HG02870 (cell line): ENCODE data around the gene A2M.

Experiments used
- ATAC-seq: cut with Tn5 transposase; IDR thresholded peaks from one replicate; pipeline ENCODE4 v1.9.1; 2021; ENCODE audit warnings: mild to moderate bottlenecking, moderate library complexity; ENCODE audit not compliant: unreplicated experiment

The A2M gene

GRCh38 chr12:9099552-9100190, 16.0 kb downstream of the A2M start:
- no peak for ATAC-seq

- ATAC-seq, result no peak
These were observed 17.2 kb downstream of the A2M start for GRCh38 chr12:9098463-9099026.

GRCh38 chr12:9098115-9098452, 17.6 kb downstream of the A2M start:
- ATAC-seq, result no peak

GRCh38 chr12:9096563-9097176, 19.0 kb downstream of the A2M start:
- ATAC-seq, result no peak

GRCh38 chr12:9095322-9095721, 20.4 kb downstream of the A2M start:
- ATAC-seq, result no peak

GRCh38 chr12:9094512-9095206, 21.1 kb downstream of the A2M start:
- no peak for ATAC-seq

GRCh38 chr12:9091891-9092598, 23.7 kb downstream of the A2M start:
- no peak for ATAC-seq

- ATAC-seq, result no peak
These were observed 25.5 kb downstream of the A2M start for GRCh38 chr12:9090220-9090619.

- ATAC-seq, result no peak
These were observed 28.5 kb downstream of the A2M start for GRCh38 chr12:9087087-9087835.

- ATAC-seq, result no peak
These were observed 29.6 kb downstream of the A2M start for GRCh38 chr12:9086087-9086486.

GRCh38 chr12:9084417-9084816, 31.3 kb downstream of the A2M start:
- ATAC-seq, result no peak

- ATAC-seq, result no peak
These were observed 31.9 kb downstream of the A2M start for GRCh38 chr12:9083793-9084192.

GRCh38 chr12:9081667-9082427, 33.9 kb downstream of the A2M start:
- no peak for ATAC-seq

- no peak for ATAC-seq
These were observed 35.6 kb downstream of the A2M start for GRCh38 chr12:9079883-9080675.

GRCh38 chr12:9079082-9079481, 36.6 kb downstream of the A2M start:
- no peak for ATAC-seq

GRCh38 chr12:9077152-9078031, 38.3 kb downstream of the A2M start:
- no peak for ATAC-seq

GRCh38 chr12:9076733-9077132, 39.0 kb downstream of the A2M start:
- ATAC-seq, result no peak

GRCh38 chr12:9075138-9075535, 40.6 kb downstream of the A2M start:
- no peak for ATAC-seq
